OCI-LY3 (cell line): ENCODE results near the gene MYH15.

ENCODE experiments used
- CTCF ChIP-seq: fragments of 200-600, 300-600 bp; sonication (generic); IDR thresholded peaks from 2 replicates; pipeline ENCODE4 v1.5.1; 2014; ENCODE audit warnings: antibody characterized with exemption, low read length, low read depth
- EZH2phosphoT487 ChIP-seq: fragments of 200-600 bp; shearing (Covaris generic); IDR thresholded peaks from 2 replicates; pipeline ENCODE4 v1.6.1; 2018; ENCODE audit warnings: antibody characterized with exemption, mixed run types, low read depth

- TF ChIP-seq CTCF (no peak), EZH2phosphoT487 (no peak)
These were observed 14.9 kb upstream of the MYH15 start for GRCh38 chr3:108525256-108525655.
